Transverse colon (tissue), 4 donors: ENCODE data around the gene ADGRB3. TPM values are rescaled to one million over a fixed set of nuclear protein-coding genes. Genes with fewer than 3 reads are reported as not detected.
"Not testable (repeated sequence)": the region's sequence is repeated elsewhere in the genome, so short reads cannot be mapped to it uniquely, and the experiment has no call there.

Experiments used
- DNase-seq: peaks from one replicate; pipeline ENCODE4 v3.0.0-alpha.2; 2019
- H3K27ac ChIP-seq, 4 donors: fragments of 200-600 bp; sonication (generic); 2 replicates each; pipeline ENCODE4 v1.5.1; 2016 to 2018; ENCODE audit warnings: inconsistent platforms in 4 of 4
- H3K27me3 ChIP-seq: fragments of 200-600 bp; sonication (generic); 2 replicates; pipeline ENCODE4 v1.5.1; 2017; ENCODE audit warnings: inconsistent platforms
- H3K36me3 ChIP-seq, 4 donors: fragments of 200-600 bp; sonication (generic); 2 replicates each; pipeline ENCODE4 v1.5.1; 2017 to 2019; ENCODE audit warnings: inconsistent platforms in 4 of 4
- H3K4me1 ChIP-seq, 4 donors: fragments of 200-600 bp; sonication (generic); 2 replicates each; pipeline ENCODE4 v1.5.1; 2017 to 2020; ENCODE audit warnings: inconsistent platforms in 4 of 4
- H3K4me3 ChIP-seq, 4 donors: fragments of 200-600 bp; sonication (generic); 1 replicate in 1 of 4; 2 replicates in 3 of 4; pipeline versions ENCODE4 v1.5.1 to v1.6.1; 2017 to 2019; ENCODE audit warnings: inconsistent platforms in 4 of 4
- H3K9me3 ChIP-seq, 2 donors: fragments of 200-600 bp; sonication (generic); 2 replicates each; pipeline ENCODE4 v1.5.1; 2017 to 2019; ENCODE audit warnings: inconsistent platforms in 2 of 2
- EP300 ChIP-seq: sonication (generic); formaldehyde crosslinking; IDR thresholded peaks from one replicate; pipeline ENCODE4 v1.6.1; 2017; ENCODE audit warnings: antibody characterized with exemption, low read depth
- POLR2A ChIP-seq: fragments of 450-650 bp; IDR thresholded peaks from one replicate; pipeline ENCODE4 v1.6.1; 2016; ENCODE audit warnings: antibody characterized with exemption, mild to moderate bottlenecking, moderate library complexity
- POLR2AphosphoS5 ChIP-seq, 3 donors: sonication (generic); formaldehyde crosslinking; IDR thresholded peaks; one replicate each; pipeline ENCODE4 v1.6.1; 2016; ENCODE audit warnings: antibody characterized with exemption in 3 of 3
- WGBS, 2 donors: methylation state at CpG; one replicate each; pipeline ENCODE4 v1.1.5; 2018; ENCODE audit warnings: low coverage in 1 of 2; 5-methylcytosine and 5-hydroxymethylcytosine counted together
- in situ Hi-C, 4 donors: fragments of 200-750 bp; cut with MboI; loops; one replicate each; pipeline versions ENCODE4 v1.15.0 to v1.15.1; 2017; ENCODE audit warnings: low sequenced_read_pairs in 3 of 4, low pct_ligation_motif_present in 1 of 4, low pct_unique_long_range_greater_than_20kb in 1 of 4
- intact Hi-C: fragments of 100-400 bp; cut with DNase I; formaldehyde crosslinking; loops from one replicate; pipeline ENCODE4 v1.15.1; 2023; ENCODE audit warnings: low total_unique reads
- total RNA-seq, 4 donors: library from RNA; depleted of rRNA; stranded (reverse); fragments of >200 nt; gene quantifications; one replicate each; pipeline ENCODE4 v1.1.0, GENCODE V29; 2016
- TF ChIP-seq, protein P1 (sequence below), 5 experiments: fragments of 200-600 bp in 3 of 5; fragments of 450-650 bp in 2 of 5; sonication (generic) in 3 of 5; IDR thresholded peaks; 1 replicate in 2 of 5; 2 replicates in 3 of 5; pipeline ENCODE4 v1.5.1; 2016 to 2017; ENCODE audit warnings: antibody characterized with exemption in 5 of 5, inconsistent platforms in 3 of 5, mild to moderate bottlenecking in 2 of 5, moderate library complexity in 1 of 5

ADGRB3 gene
- total RNA-seq, 4 donors from 2014 or later = 0.37 to 20.5 (median 2.2) TPM

DNA sequence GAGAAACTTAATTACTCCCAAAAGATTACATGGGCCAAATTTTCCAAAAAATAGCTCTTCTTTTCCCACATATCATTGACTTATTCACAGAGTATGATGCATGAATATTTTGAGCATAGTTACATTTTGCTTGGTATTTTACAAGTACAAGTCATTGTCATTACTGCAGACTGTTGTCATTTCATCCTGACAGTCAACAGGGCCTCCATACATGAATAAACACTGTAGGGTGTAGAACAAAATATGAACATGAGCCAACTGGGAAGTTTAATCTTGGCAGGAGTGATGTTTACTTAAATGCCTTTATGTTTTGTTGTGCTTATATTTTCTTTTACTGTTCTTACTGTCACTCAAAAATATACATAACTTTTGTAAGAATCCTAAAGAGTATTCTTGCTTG lies 340.7 kb downstream of the ADGRB3 start:
- Histone ChIP-seq H3K27ac (no peak overlapping the region), H3K27me3 (no peaks in the 10 kb centered on the region), H3K4me1 (no peaks in the 10 kb centered on the region), H3K36me3 (no peaks in the 10 kb centered on the region), H3K9me3 (no peaks in the 10 kb centered on the region), H3K4me3 (no peak overlapping the region)
- no peak for TF ChIP-seq POLR2A
- TF ChIP-seq, protein P1, sequence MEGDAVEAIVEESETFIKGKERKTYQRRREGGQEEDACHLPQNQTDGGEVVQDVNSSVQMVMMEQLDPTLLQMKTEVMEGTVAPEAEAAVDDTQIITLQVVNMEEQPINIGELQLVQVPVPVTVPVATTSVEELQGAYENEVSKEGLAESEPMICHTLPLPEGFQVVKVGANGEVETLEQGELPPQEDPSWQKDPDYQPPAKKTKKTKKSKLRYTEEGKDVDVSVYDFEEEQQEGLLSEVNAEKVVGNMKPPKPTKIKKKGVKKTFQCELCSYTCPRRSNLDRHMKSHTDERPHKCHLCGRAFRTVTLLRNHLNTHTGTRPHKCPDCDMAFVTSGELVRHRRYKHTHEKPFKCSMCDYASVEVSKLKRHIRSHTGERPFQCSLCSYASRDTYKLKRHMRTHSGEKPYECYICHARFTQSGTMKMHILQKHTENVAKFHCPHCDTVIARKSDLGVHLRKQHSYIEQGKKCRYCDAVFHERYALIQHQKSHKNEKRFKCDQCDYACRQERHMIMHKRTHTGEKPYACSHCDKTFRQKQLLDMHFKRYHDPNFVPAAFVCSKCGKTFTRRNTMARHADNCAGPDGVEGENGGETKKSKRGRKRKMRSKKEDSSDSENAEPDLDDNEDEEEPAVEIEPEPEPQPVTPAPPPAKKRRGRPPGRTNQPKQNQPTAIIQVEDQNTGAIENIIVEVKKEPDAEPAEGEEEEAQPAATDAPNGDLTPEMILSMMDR (IDR thresholded peaks at IDR 0.05) = no peak
- TF ChIP-seq POLR2AphosphoS5 (IDR thresholded peaks at IDR 0.05) = no peak
- no peak for TF ChIP-seq EP300
- DNase-seq = no peak
- in situ Hi-C loops = no loop called here
- intact Hi-C loops = no loop called here

DNA sequence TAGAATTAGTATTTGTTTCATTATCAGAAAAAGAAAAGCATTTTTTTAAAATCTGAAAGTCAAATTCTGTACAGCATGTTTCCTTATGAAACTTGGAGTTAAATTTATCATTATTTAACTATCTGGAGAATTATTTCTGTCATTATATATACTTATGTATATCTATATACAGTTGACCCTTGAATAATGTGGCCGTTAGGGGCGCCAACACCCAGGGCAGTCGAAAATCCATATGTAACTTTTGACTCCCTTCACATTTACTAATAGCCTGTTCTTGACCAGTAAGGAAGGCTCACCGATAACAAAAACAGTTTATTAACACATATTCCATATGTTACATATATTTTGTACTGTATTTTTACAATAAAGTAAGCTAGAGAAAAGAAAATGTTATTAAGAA lies 341.2 kb downstream of the ADGRB3 start:
- no peaks in the 10 kb centered on the region for H3K36me3 ChIP-seq
- 69 to 79% methylated on average over 4 of the region's 4 CpGs for WGBS, 2 donors
- no peak overlapping the region for H3K4me3 ChIP-seq
- TF ChIP-seq EP300 (no peak), POLR2A (no peak), POLR2AphosphoS5 (IDR thresholded peaks at IDR 0.05) (no peak)
- TF ChIP-seq, protein P1 (IDR thresholded peaks at IDR 0.05) = no peak
- no peak for DNase-seq
- intact Hi-C loops = no loop called here
- H3K27ac ChIP-seq = no peak overlapping the region
- H3K27me3 ChIP-seq = no peaks in the 10 kb centered on the region
- no peaks in the 10 kb centered on the region for H3K9me3 ChIP-seq
- H3K4me1 ChIP-seq = no peaks in the 10 kb centered on the region
- in situ Hi-C loops = no loop called here

- in situ Hi-C loops (no loop called here), intact Hi-C loops (no loop called here)
- Histone ChIP-seq H3K4me3 (no peak overlapping the region), H3K9me3 (no peaks in the 10 kb centered on the region), H3K27ac (no peak overlapping the region), H3K27me3 (no peaks in the 10 kb centered on the region), H3K4me1 (no peaks in the 10 kb centered on the region), H3K36me3 (no peaks in the 10 kb centered on the region)
- TF ChIP-seq EP300 = no peak
- no peak for TF ChIP-seq POLR2A
- TF ChIP-seq POLR2AphosphoS5 (IDR thresholded peaks at IDR 0.05) = no peak
- TF ChIP-seq, protein P1 (IDR thresholded peaks at IDR 0.05) = no peak
- no peak for DNase-seq
Observed at GRCh38 chr6:68978411-68978810, 343.3 kb downstream of the ADGRB3 start.

DNA sequence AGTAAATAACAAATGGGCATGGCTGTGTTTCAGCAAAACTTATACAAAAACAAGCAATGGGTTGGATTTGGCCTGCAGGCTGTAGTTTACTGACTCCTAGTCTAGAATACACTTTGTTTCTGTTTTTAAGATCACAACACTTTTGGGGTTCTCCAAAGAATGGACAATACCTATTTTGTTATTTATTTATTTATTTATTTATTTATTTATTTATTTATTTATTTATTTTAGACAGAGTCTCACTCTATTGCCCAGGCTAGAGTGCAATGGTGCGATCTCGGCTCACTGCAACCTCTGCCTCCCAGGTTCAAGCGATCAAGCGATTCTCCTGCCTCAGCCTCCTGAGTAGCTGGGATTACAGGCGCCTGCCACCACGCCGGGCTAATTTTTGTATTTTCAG lies 346.6 kb downstream of the ADGRB3 start:
- H3K9me3 ChIP-seq, H3K27ac ChIP-seq, in situ Hi-C loops, H3K36me3 ChIP-seq, H3K27me3 ChIP-seq, H3K4me1 ChIP-seq, intact Hi-C loops, H3K4me3 ChIP-seq, DNase-seq: not testable (repeated sequence)
- 93 to 97% methylated on average over 7 of the region's 7 CpGs for WGBS, 2 donors

DNA sequence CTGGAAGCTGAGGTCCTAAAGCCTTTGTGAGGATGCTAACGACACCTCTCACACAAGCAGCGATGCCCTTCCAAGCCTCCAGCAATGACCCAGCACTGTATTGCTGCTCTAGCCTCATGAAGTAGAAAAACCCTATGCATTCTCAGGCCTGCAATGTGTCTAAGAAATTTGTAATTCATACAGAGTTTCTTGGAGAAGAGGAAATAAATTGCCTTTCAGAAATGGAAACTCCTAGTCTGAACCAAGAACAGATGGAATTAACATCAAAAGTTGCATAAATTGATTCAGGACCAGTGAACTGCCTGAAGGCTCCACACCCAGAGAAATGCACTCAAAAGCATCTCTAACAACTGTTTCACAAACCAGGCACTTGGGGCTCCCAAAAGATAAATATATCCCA lies 353.6 kb downstream of the ADGRB3 start:
- Histone ChIP-seq H3K27me3 (no peaks in the 10 kb centered on the region), H3K9me3 (no peaks in the 10 kb centered on the region), H3K4me3 (no peak overlapping the region), H3K27ac (no peak overlapping the region), H3K4me1 (no peaks in the 10 kb centered on the region), H3K36me3 (no peaks in the 10 kb centered on the region)
- in situ Hi-C loops = no loop called here
- intact Hi-C loops = no loop called here
- TF ChIP-seq POLR2A (no peak), POLR2AphosphoS5 (IDR thresholded peaks at IDR 0.05) (no peak), EP300 (no peak)
- TF ChIP-seq, protein P1 (IDR thresholded peaks at IDR 0.05) = no peak
- 100% methylated on average over 2 of the region's 2 CpGs; no CpG with 5 or more reads in 1 of the 2 donors for WGBS, 2 donors
- no peak for DNase-seq
